SKM-1 (cell line): ENCODE results near the gene MOCOS.

ENCODE experiments used
- DNase-seq: peaks from one replicate; lab custom pipeline; 2025; ENCODE audit not compliant: unreplicated experiment; lab: John Stamatoyannopoulos, UW

MOCOS gene

DNA sequence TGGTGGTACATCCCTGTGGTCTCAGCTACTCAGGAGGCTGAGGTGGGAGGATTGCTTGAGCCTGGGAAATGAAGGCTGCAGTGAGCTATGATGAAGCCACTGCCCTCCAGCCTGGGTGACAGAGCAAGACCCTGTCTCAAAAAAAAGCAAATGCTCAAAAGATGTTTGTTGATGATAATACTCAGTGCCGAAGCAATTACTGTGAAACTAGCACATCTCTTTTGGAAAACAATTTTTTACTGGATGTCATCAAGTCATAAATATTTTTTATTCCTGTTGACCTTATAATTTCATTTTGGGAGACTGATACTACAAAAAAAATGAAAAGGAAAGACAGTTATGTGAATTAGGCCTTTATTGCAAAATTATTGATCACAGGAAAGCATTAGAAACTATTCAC, 75.7 kb downstream of the MOCOS start:
- no peak for DNase-seq

DNA sequence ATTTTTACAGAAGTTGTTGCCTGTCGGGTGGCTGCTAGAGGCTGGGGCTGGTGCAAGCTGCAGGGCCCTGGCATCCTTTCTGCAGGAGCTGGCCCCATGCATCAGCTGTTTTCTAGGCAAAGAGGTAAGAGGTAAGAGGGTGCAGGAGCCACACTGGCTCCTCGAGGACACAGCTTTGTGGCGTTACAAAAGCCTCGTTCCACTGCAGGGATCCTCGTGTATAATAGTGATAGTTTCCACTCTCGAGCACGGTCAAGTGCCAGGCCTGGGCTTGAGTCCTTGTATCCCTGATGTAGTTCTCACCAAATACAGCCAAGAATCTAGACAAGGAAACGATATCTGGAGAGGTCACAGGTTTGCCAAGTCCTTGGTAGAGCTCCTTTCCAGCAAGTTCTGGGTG, 77.0 kb downstream of the MOCOS start:
- DNase-seq: no peak

GRCh38 chr18:36265015-36265414, 77.7 kb downstream of the MOCOS start:
- no peak for DNase-seq

DNA sequence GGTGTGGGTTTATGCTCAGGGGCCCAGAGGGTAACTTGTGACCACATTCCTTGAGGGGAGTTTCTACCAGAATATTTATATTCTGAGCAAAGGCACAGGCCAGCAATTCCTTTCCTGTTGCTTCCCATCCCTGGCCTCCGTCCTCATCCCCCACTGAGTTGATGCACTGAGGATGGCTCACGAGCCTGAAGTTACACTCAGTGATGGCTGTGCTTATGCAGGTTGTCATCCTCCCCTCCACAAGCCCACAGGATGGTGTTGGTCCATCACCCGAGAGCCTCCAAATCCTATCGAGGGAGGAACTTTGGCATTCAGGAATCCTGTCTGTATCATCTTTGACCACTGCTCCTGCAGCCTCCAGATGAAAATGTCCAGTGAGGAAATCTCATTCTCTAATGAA, 81.9 kb downstream of the MOCOS start:
- no peak for DNase-seq

DNA sequence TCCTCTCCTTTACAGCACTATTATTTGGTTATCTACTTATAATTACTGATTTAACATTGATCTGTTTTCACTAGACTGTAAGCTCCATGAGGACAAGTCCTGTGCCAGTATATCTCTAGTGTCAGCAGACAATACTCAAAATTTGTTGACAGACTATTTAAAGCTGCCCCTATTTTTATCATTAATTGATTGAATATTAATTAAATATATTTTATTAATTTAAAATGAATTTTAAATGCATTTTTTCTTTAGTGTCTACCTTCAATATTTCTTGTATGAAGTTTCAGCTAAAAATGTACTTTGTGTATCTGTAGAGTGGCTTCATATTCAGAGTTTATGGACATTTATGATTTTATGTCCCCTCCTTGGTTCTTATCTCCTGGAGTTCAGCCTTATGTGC, 83.9 kb downstream of the MOCOS start:
- DNase-seq: no peak

DNA sequence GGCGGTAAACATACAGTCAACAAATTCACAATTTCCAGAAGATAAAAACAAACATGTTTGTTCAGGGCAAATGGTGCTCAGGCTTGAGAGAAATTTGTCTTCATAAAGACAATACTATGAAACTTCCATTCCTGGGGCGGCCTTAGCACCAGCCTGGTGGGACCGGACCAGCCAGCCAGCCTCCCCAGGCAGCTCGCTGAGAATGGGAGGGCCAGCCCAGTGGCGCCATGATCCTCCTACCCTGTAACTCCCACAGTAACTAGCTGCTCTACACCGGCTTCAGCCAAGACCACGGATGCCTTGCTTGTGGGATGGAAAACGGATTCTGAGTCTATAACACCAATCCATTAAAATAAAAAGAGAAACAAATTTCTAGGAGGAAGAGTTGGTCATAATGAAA, 86.0 kb downstream of the MOCOS start:
- no peak for DNase-seq

DNA sequence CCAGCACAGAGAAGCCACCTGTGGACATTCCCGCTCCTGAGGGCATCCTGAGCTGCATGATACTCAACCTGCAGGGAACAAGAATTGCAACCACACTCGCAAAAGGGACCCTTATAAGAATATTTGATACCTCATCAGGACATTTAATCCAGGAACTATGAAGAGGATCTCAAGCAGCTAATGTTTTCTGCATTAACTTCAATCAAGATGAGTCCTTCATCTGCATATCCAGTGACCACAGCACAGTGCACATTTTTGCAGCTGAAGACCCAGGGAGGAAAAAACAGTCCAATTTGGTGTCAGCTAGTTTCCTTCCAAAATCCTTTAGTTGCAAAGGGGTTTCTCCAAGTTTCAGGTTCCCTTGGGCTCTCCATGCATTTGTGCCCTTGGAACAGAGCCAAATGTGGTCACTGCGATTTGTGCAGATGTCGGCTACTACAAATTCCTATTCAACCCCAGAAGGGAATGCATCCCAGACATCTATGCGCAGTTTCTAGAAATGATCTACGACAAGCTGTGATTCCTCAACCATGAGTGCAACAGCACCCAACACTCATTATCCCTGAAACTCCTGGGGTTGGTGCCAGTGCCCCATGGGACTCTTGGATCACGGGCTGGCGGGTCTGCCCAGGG, 86.9 kb downstream of the MOCOS start:
- no peak for DNase-seq

DNA sequence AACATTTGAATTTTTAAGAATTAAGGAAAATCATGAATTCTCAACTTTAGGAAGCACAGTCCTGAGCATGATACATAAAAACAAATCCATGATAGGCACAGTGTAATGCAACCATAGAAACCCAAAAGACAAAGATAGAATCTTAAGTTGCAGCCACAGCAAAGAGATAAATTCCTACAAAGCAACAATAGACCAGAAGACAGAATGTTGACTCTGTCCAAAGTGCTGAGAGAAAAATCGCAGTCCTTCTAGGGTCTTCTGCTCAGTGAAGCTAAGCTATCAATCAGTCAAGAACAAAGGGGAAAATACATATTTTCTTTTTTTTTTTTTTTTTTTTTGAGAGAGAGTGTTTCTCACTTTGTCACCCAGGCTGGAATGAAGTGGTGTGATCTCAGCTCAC, 88.3 kb downstream of the MOCOS start:
- DNase-seq: no peak

DNA sequence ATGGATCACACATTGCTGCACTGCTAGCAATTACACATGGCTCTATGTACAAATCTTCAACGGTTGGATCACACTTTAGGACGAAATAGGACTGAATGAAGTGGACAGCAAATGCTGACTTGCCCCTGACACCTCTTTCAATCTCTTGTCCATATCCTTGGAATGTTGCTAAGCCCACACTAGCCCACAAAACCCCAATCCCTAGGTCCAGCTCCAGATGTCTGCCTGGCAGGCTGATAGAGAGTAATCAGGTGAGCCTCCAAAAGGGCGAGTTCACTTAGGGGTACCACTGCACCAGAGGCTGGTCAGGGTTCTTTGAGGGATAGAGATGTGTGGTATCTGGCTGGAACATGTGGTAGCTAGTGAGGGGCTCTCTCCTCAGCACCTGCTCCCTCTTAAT, 91.7 kb downstream of the MOCOS start:
- no peak for DNase-seq

DNA sequence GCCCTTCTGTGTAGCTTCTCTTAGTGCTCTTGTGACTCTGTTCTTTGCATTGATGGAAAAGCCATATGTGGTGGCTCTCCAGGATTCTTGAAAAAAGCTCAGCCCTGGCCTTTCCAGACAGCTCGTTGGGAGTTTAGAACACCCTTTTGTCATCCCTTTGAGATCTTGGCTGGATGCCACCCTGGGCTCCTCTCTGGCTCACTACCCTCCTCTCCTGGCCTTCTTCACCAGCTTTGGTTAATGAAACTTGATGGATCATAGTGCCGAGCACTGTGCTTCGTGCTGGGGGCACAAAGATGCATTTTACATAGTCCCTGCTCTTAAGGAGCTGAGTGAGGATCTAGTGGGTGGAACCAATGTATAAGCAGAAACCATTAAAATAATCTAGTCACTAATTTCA, 94.6 kb downstream of the MOCOS start:
- no peak for DNase-seq

- DNase-seq: no peak
Measured at GRCh38 chr18:36283448-36283847, 96.2 kb downstream of the MOCOS start.

DNA sequence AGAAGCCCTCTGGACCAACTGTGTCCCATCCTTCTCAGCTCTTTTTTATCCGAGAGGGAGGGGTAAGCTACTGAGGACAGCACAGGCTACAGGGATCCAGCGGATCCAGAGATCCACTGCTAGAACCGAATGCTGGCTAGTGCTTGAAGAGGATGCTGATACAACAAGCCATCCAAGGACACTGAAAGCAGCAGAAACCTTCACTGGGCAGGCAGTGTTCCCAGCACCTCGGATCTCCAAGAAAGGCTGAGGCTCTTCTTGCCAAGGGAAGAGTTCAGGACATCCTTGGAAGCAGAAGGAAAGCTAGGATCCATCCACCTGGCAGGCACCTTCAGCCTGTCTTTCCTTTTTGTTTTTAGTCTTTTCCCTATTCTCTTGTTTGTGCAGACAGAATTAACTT, 97.0 kb downstream of the MOCOS start:
- no peak for DNase-seq

DNA sequence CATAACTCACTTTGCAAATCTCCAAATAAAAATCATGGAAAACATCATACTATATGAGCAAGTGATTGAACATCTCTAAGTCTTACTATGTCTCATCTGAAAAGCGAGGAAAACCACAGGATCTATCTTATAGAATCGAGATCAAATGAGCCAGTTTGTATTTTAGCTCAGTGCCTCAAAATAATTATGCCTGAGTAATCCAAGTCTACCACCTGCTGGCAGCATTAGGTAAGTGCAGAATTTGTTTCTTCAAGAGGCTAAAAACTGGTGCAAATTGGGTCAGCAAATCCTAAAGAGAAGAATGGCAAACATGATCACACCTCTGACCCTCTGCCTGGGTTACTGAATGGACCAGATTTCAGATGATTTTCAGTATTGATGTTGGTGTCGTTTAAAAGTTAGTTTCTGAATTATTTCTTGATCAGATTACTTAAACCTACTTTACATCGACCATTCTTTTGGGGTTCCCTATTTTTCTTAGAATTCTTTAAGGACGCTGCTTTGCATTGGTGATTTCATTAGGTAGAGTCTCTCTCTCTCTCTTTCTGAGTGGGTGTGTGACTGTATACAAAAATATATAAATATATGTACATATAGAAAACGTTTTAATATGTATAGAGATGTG, 97.5 kb downstream of the MOCOS start:
- peak; percentile 21 for DNase-seq

DNA sequence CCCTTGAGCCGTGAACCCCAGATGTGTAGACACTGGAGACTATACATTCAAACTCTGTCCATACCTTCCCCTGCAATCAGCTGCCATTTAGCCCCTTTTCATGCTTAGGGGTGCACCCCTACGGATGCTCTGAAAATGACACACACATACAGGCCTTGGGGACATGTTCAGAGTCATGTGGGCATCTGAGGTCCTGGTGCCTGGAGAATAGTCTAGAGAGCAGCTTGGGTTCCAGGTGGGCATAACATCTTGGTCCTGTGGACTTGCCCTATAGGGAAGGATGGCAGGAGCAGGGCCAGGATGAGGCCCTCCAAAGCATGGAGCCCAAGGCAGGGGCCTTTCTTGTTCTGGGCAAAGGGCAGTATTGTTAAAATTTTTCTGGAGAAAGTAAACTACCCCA, 100.4 kb downstream of the MOCOS start:
- no peak for DNase-seq

DNA sequence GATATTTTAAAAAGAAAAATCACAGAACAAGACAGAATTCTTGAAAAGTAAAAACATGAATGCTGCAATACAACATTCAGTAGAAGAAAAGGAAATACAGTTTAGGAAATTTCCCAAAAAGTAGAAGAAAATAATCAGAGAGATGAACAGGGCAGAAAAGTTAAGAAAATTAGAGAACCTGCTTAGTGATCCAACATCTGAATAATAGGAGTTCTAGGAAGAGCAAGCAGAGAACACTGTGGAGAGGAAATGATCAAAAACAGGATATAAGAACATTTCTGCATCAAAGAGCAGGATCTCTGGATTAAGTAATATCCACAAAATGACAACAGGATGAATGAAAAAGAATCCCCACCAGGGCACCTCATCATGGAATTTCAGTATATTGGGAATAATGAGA, 101.4 kb downstream of the MOCOS start:
- no peak for DNase-seq

GRCh38 chr18:36294031-36294430, 106.7 kb downstream of the MOCOS start:
- DNase-seq: no peak

GRCh38 chr18:36295214-36295613, 107.9 kb downstream of the MOCOS start:
- DNase-seq: no peak

GRCh38 chr18:36295880-36296301, 108.6 kb downstream of the MOCOS start:
- no peak for DNase-seq

- DNase-seq: peak; percentile 4
Measured at GRCh38 chr18:36296650-36297416, 109.5 kb downstream of the MOCOS start.

DNA sequence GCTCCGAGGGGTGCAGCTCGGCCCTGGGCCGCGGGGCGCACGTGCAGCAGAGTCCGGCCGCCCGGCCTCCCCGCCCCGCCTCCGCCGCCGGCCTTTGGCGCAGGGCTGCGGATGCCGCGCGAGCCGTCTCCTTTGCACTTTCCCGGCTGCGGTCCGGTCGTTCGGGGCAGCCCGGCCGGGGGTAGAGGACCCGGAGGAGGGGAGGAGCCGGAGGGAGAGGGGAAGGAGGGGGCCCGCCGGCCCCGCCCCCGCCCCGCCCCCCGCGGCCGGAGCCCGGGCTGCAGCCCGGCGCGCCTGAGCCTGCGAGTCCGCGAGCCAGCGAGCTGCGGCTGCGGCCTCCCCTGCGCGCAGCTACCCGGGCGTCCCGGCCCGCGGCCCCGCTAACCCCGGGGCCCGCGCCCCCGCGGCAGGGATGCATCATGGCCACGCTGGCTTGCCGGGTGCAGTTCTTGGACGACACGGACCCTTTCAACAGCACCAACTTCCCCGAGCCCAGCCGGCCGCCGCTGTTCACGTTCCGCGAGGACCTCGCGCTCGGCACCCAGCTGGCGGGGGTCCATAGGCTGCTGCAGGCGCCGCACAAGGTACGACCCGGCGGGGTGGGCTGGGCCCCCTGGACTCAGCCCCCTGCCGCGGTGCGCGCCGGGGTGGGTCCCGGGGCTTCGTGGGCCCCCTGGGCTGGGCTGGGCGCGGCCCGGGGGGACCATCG, 110.3 kb downstream of the MOCOS start, which contains the start of gene FHOD3:
Gene FHOD3 (plus strand): TSS at position 297 of the 709 bp plus-strand sequence. CDS start 123 bp downstream, at position 420.
- no peak for DNase-seq

- no peak for DNase-seq
Measured at GRCh38 chr18:36298126-36298741, 110.9 kb downstream of the MOCOS start.
